Measurements from ENCODE around the gene MACF1. TPM values are rescaled to one million over a fixed set of nuclear protein-coding genes. Genes with fewer than 3 reads are reported as not detected.

Gene MACF1
- total RNA-seq, 1 donor from 2014 or later = 222 TPM

DNA sequence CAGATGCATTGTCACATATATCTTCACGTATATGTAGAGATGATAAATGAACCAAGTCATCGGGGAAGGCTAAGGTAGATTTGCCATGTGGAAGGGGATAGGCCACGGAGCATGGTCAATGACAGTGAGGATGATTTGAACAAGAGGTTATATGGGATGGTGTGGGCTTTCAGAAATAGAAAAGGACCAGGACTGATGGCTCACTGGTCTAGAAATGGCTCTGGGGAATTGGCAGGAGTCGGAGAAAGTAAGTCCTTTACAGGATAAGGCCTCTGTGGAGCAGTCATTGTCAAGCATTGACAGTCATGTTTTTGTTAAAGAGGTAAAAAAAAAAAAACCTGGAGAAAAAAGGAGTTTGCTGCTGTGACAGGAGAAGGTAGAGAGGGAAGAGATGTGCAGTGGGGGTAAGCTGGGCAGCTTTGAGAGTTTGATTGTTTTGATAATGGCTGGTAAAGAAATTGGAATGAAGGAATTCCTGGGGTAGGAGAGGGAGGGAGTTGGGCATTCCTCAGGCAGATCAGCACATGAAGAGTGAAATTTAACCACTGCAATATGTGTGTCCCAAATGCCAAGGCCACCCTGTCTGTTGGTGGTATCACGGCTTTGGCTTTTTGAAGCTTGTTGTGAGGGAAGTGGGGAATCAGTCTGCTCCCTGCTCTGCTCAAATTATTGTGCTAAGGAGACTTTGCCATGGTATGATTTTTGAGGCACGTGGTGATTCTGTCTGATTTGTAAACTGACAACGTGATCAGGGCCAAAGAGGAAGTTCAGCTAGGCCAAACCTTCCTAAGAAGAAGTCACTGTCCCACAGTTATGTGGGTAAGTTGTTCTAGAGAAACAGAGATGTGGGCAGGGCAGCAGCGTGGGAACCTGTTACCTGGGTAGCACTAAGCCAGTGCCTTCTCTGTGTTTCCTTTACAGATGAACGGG, 26.0 kb downstream of the MACF1 start:
- peak; percentile 7 for DNase-seq (ENCODE audit: low spot score)
- peaks cover 24% of the 10 kb centered on the region for H3K4me1 ChIP-seq
- H3K36me3 Mint-ChIP-seq = peaks cover 8% of the 10 kb centered on the region

DNA sequence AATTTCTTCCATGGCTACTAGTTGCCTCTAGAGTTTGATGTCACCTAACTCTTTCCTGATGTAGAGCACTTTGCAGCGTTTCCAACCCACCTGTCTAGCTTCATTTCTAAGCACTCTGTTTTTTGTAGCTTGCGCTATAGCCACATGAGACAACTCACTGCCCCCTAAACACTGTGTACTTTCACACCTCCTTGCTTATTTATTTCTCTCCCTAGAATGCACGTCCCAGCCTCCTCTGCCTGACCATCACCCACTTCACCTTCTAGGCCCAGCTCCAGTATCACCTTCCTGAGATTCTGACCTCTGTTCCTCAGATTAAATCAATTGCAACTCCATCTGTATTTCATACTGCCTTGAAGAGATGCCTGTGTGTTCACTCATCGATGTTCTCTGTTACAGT, 32.5 kb downstream of the MACF1 start:
- Histone ChIP-seq H3K36me3 (no peaks in the 10 kb centered on the region), H3K27ac (no peak overlapping the region), H4K20me1 (ENCODE audit: low read depth) (peaks cover 5% of the 10 kb centered on the region), H3K9ac (no peak overlapping the region), H3K4me2 (no peak overlapping the region), H2AFZ (replicated peaks) (no peak overlapping the region), H3K4me1 (no peaks in the 10 kb centered on the region), H3K4me3 (no peak overlapping the region), H3K79me2 (ENCODE audit: low read depth) (peaks cover 67% of the 10 kb centered on the region), H3K9me3 (ENCODE audit: low read depth) (no peaks in the 10 kb centered on the region), H3K27me3 (no peaks in the 10 kb centered on the region), H3F3A (ENCODE audit: low read depth) (peaks cover 5% of the 10 kb centered on the region)
- TF ChIP-seq, protein P1, sequence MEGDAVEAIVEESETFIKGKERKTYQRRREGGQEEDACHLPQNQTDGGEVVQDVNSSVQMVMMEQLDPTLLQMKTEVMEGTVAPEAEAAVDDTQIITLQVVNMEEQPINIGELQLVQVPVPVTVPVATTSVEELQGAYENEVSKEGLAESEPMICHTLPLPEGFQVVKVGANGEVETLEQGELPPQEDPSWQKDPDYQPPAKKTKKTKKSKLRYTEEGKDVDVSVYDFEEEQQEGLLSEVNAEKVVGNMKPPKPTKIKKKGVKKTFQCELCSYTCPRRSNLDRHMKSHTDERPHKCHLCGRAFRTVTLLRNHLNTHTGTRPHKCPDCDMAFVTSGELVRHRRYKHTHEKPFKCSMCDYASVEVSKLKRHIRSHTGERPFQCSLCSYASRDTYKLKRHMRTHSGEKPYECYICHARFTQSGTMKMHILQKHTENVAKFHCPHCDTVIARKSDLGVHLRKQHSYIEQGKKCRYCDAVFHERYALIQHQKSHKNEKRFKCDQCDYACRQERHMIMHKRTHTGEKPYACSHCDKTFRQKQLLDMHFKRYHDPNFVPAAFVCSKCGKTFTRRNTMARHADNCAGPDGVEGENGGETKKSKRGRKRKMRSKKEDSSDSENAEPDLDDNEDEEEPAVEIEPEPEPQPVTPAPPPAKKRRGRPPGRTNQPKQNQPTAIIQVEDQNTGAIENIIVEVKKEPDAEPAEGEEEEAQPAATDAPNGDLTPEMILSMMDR (IDR thresholded peaks at IDR 0.05) = no peak
- TF ChIP-seq EZH2 (IDR thresholded peaks at IDR 0.05) (no peak), EZH2phosphoT487 (IDR thresholded peaks at IDR 0.05) (no peak)
- H3K4me1 Mint-ChIP-seq = peaks cover 17% of the 10 kb centered on the region
- H3K4me3 Mint-ChIP-seq = no peak overlapping the region
- H3K27ac Mint-ChIP-seq = peak overlapping the region; percentile 48
- H3K36me3 Mint-ChIP-seq = peaks cover 18% of the 10 kb centered on the region
- peaks cover 2% of the 10 kb centered on the region for H3K27me3 Mint-ChIP-seq (ENCODE audit: insufficient read depth, low read depth)
- peaks cover 5% of the 10 kb centered on the region for H3K9me3 Mint-ChIP-seq
- no peak for DNase-seq (ENCODE audit: low spot score)

More for the DNA sequence above, 26.0 kb downstream of the MACF1 start:
- Mint-ChIP-seq H3K4me1 (peaks cover 20% of the 10 kb centered on the region), H3K27ac (peak overlapping the region; percentile 22), H3K27me3 (ENCODE audit: insufficient read depth, low read depth) (no peaks in the 10 kb centered on the region), H3K9me3 (peaks cover 4% of the 10 kb centered on the region), H3K4me3 (no peak overlapping the region)
- no peak overlapping the region for H3K4me3 ChIP-seq
- no peaks in the 10 kb centered on the region for H3K9me3 ChIP-seq (ENCODE audit: low read depth)
- no peak overlapping the region for H3K9ac ChIP-seq
- peaks cover 22% of the 10 kb centered on the region for H3F3A ChIP-seq (ENCODE audit: low read depth)
- no peak overlapping the region for H2AFZ ChIP-seq (replicated peaks)
- H3K36me3 ChIP-seq = no peaks in the 10 kb centered on the region
- no peak for TF ChIP-seq EZH2 (IDR thresholded peaks at IDR 0.05)
- TF ChIP-seq, protein P1 (IDR thresholded peaks at IDR 0.05) = no peak
- peaks cover 42% of the 10 kb centered on the region for H4K20me1 ChIP-seq (ENCODE audit: low read depth)
- peaks cover 77% of the 10 kb centered on the region for H3K79me2 ChIP-seq (ENCODE audit: low read depth)
- peak overlapping the region; percentile 42 for H3K4me2 ChIP-seq
- no peaks in the 10 kb centered on the region for H3K27me3 ChIP-seq
- peak overlapping the region; percentile 29 for H3K27ac ChIP-seq

DNA sequence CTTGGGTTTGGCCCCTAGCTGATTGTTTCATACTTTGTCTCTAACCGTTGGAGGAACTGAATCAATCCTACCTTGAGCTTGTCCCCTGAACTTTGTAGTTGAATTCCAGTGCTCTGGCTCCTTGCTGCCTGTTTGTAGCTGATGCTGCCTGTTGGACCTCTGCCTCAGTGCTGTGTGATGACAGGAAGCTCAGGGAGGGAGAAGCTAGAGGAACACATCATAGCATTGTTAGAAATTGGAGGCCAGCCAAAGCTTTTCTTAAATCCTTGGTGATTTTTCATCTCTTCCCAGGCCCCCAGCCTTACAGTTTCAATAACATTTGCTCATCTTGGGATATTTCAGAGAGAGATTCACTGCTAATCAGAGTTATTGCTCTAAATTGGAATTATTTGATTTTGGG, 34.0 kb downstream of the MACF1 start:
- no peak overlapping the region for H3K4me2 ChIP-seq
- peaks cover 13% of the 10 kb centered on the region for H3K36me3 Mint-ChIP-seq
- no peaks in the 10 kb centered on the region for H3K9me3 ChIP-seq (ENCODE audit: low read depth)
- no peaks in the 10 kb centered on the region for H3K36me3 ChIP-seq
- H3K9ac ChIP-seq = no peak overlapping the region
- peaks cover 2% of the 10 kb centered on the region for H3K27me3 Mint-ChIP-seq (ENCODE audit: insufficient read depth, low read depth)
- no peak for DNase-seq (ENCODE audit: low spot score)
- no peak overlapping the region for H3K27ac Mint-ChIP-seq
- H3K27ac ChIP-seq = no peak overlapping the region
- peaks cover 5% of the 10 kb centered on the region for H3K9me3 Mint-ChIP-seq
- no peaks in the 10 kb centered on the region for H3K4me1 ChIP-seq
- no peak overlapping the region for H3K4me3 Mint-ChIP-seq
- H3K4me1 Mint-ChIP-seq = peaks cover 17% of the 10 kb centered on the region
- H3K79me2 ChIP-seq (ENCODE audit: low read depth) = peaks cover 72% of the 10 kb centered on the region
- no peak for TF ChIP-seq EZH2 (IDR thresholded peaks at IDR 0.05)
- H3F3A ChIP-seq (ENCODE audit: low read depth) = peaks cover under 1% of the 10 kb centered on the region
- no peak overlapping the region for H3K4me3 ChIP-seq
- H2AFZ ChIP-seq (replicated peaks) = no peak overlapping the region
- no peaks in the 10 kb centered on the region for H3K27me3 ChIP-seq
- H4K20me1 ChIP-seq (ENCODE audit: low read depth) = peaks cover 5% of the 10 kb centered on the region

DNA sequence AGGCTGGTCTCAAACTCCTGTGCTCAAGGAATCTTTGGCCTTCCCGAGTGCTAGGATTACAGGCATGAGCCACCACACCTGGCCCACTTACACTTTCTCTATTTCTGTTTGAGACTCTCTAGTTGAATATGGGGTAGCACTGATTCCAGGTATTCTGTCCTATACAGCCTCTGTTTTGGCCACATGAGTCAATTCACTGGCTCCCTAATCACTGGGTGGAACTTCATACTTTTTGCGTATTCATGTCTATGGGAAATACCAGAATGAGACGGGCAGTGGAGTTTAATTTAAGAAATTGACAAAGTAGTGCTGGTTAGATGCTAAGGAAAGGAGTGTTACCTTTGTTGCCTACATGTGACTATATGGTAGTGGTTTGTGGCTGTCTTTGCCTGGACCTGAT, 35.5 kb downstream of the MACF1 start:
- TF ChIP-seq, protein P1 (IDR thresholded peaks at IDR 0.05) = no peak
- TF ChIP-seq EZH2 (IDR thresholded peaks at IDR 0.05) (no peak), EZH2phosphoT487 (IDR thresholded peaks at IDR 0.05) (no peak)
- peaks cover 2% of the 10 kb centered on the region for H3K27me3 Mint-ChIP-seq (ENCODE audit: insufficient read depth, low read depth)
- no peak overlapping the region for H2AFZ ChIP-seq (replicated peaks)
- H3K9ac ChIP-seq = no peak overlapping the region
- H3K36me3 ChIP-seq = no peaks in the 10 kb centered on the region
- H3K4me3 ChIP-seq = no peak overlapping the region
- peaks cover 5% of the 10 kb centered on the region for H4K20me1 ChIP-seq (ENCODE audit: low read depth)
- H3K36me3 Mint-ChIP-seq = peaks cover 12% of the 10 kb centered on the region
- no peak overlapping the region for H3K4me3 Mint-ChIP-seq
- DNase-seq (ENCODE audit: low spot score) = no peak
- H3F3A ChIP-seq (ENCODE audit: low read depth) = no peaks in the 10 kb centered on the region
- no peak overlapping the region for H3K4me2 ChIP-seq
- H3K79me2 ChIP-seq (ENCODE audit: low read depth) = peaks cover 83% of the 10 kb centered on the region
- no peaks in the 10 kb centered on the region for H3K27me3 ChIP-seq
- H3K4me1 Mint-ChIP-seq = peaks cover 17% of the 10 kb centered on the region
- no peaks in the 10 kb centered on the region for H3K9me3 ChIP-seq (ENCODE audit: low read depth)
- H3K9me3 Mint-ChIP-seq = peaks cover 5% of the 10 kb centered on the region
- no peak overlapping the region for H3K27ac Mint-ChIP-seq
- H3K27ac ChIP-seq = no peak overlapping the region
- no peaks in the 10 kb centered on the region for H3K4me1 ChIP-seq

Data from neural progenitor cell (in vitro differentiated cells).